ENCODE measurements around the gene MORC4.

The MORC4 gene

GRCh38 chrX:106903856-106904528 is 96.0 kb downstream of the MORC4 start:
- Mint-ChIP-seq H3K27ac (no peak overlapping the region), H3K4me3 (no peak overlapping the region), H3K9me3 (ENCODE audit: low read depth) (no peaks in the 10 kb centered on the region), H3K4me1 (ENCODE audit: low read depth) (no peaks in the 10 kb centered on the region), H3K36me3 (no peaks in the 10 kb centered on the region), H3K27me3 (no peaks in the 10 kb centered on the region)

DNA sequence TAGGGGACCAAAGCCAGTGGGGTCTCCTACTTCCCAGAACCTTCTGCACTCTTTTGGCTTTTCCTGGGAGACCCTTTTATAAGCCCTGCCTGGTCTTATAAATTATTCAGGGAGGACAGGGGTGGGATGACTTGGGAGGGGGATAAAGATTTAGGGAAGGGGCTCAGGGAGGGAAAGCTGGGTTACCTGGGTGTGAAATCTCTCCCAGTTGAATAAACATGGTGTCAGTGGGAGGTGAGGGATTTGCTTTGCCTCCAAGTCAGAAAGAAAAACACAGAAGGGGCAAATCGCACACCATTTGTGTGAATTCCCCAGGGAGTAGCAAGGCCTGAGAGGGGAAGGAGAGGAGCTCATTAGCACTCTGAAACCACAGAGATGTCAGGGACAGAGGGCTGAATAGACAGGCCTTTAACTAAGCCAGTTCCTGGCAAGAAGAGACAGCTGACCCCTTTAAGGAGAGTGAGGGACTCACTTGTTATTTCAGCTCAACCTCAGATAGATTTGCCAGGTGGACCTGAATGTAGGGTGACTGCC is 96.7 kb downstream of the MORC4 start, which contains the start of gene RIPPLY1:
RIPPLY1 (minus strand) TSS at position 51 of the 534 bp plus-strand sequence. CDS start 54 bp downstream, outside the sequence.
- Mint-ChIP-seq H3K4me1 (ENCODE audit: low read depth) (no peaks in the 10 kb centered on the region), H3K36me3 (no peaks in the 10 kb centered on the region), H3K27ac (no peak within 1 kb of the TSS), H3K4me3 (no peak within 1 kb of the TSS), H3K27me3 (no peaks in the 10 kb centered on the region), H3K9me3 (ENCODE audit: low read depth) (no peaks in the 10 kb centered on the region)

DNA sequence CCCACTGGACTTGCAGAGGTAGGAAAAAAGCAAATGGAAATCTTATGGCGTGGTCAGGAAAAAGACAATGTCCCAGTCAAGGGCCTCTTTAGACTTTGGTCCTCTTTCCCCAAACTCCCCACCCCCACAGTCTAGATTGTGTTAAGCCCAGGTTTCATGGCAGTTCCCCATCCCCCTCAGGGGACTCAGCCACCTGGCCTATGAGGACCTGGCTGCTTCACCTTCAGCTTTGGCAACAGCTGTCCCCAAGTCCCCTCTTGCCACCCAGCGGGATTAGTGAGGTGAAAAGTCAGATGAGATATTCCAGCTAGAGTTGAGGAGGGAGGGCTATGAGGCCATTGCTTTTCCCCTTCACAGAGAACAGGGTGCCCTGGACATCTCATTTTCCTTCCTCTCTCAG is 97.3 kb downstream of the MORC4 start:
- no peaks in the 10 kb centered on the region for H3K9me3 Mint-ChIP-seq (ENCODE audit: low read depth)
- no peaks in the 10 kb centered on the region for H3K4me1 Mint-ChIP-seq (ENCODE audit: low read depth)
- no peak overlapping the region for H3K27ac Mint-ChIP-seq
- H3K4me3 Mint-ChIP-seq, result no peak overlapping the region
- H3K36me3 Mint-ChIP-seq, result no peaks in the 10 kb centered on the region
- H3K27me3 Mint-ChIP-seq, result no peaks in the 10 kb centered on the region

GRCh38 chrX:106901781-106902219 is 98.2 kb downstream of the MORC4 start:
- no peaks in the 10 kb centered on the region for H3K4me1 Mint-ChIP-seq (ENCODE audit: low read depth)
- H3K9me3 Mint-ChIP-seq (ENCODE audit: low read depth), result no peaks in the 10 kb centered on the region
- no peaks in the 10 kb centered on the region for H3K27me3 Mint-ChIP-seq
- H3K36me3 Mint-ChIP-seq, result no peaks in the 10 kb centered on the region
- no peak overlapping the region for H3K27ac Mint-ChIP-seq
- no peak overlapping the region for H3K4me3 Mint-ChIP-seq

GRCh38 chrX:106901341-106901740 is 98.7 kb downstream of the MORC4 start:
- Mint-ChIP-seq H3K27me3 (no peaks in the 10 kb centered on the region), H3K4me3 (no peak overlapping the region), H3K27ac (no peak overlapping the region), H3K4me1 (ENCODE audit: low read depth) (no peaks in the 10 kb centered on the region), H3K9me3 (ENCODE audit: low read depth) (no peaks in the 10 kb centered on the region), H3K36me3 (no peaks in the 10 kb centered on the region)

- H3K27me3 Mint-ChIP-seq, result no peaks in the 10 kb centered on the region
- H3K9me3 Mint-ChIP-seq (ENCODE audit: low read depth), result no peaks in the 10 kb centered on the region
- H3K27ac Mint-ChIP-seq, result no peak overlapping the region
- H3K4me3 Mint-ChIP-seq, result no peak overlapping the region
- no peaks in the 10 kb centered on the region for H3K4me1 Mint-ChIP-seq (ENCODE audit: low read depth)
- no peaks in the 10 kb centered on the region for H3K36me3 Mint-ChIP-seq
Measured at GRCh38 chrX:106899841-106900240, 100.2 kb downstream of the MORC4 start.

GRCh38 chrX:106899276-106899675 is 100.7 kb downstream of the MORC4 start:
- H3K27ac Mint-ChIP-seq, result no peak overlapping the region
- no peak overlapping the region for H3K4me3 Mint-ChIP-seq
- no peaks in the 10 kb centered on the region for H3K36me3 Mint-ChIP-seq
- H3K9me3 Mint-ChIP-seq (ENCODE audit: low read depth), result no peaks in the 10 kb centered on the region
- no peaks in the 10 kb centered on the region for H3K27me3 Mint-ChIP-seq
- H3K4me1 Mint-ChIP-seq (ENCODE audit: low read depth), result no peaks in the 10 kb centered on the region

GRCh38 chrX:106898462-106898861 is 101.5 kb downstream of the MORC4 start:
- no peaks in the 10 kb centered on the region for H3K9me3 Mint-ChIP-seq (ENCODE audit: low read depth)
- H3K36me3 Mint-ChIP-seq, result no peaks in the 10 kb centered on the region
- no peaks in the 10 kb centered on the region for H3K4me1 Mint-ChIP-seq (ENCODE audit: low read depth)
- H3K27ac Mint-ChIP-seq, result no peak overlapping the region
- H3K27me3 Mint-ChIP-seq, result peaks cover 2% of the 10 kb centered on the region
- H3K4me3 Mint-ChIP-seq, result no peak overlapping the region

GRCh38 chrX:106897259-106897658 is 102.8 kb downstream of the MORC4 start:
- H3K9me3 Mint-ChIP-seq (ENCODE audit: low read depth), result no peaks in the 10 kb centered on the region
- no peak overlapping the region for H3K4me3 Mint-ChIP-seq
- H3K27ac Mint-ChIP-seq, result no peak overlapping the region
- H3K36me3 Mint-ChIP-seq, result no peaks in the 10 kb centered on the region
- no peaks in the 10 kb centered on the region for H3K4me1 Mint-ChIP-seq (ENCODE audit: low read depth)
- H3K27me3 Mint-ChIP-seq, result peaks cover 2% of the 10 kb centered on the region

- Mint-ChIP-seq H3K4me3 (no peak overlapping the region), H3K27me3 (peaks cover 2% of the 10 kb centered on the region), H3K9me3 (ENCODE audit: low read depth) (no peaks in the 10 kb centered on the region), H3K4me1 (ENCODE audit: low read depth) (no peaks in the 10 kb centered on the region), H3K36me3 (no peaks in the 10 kb centered on the region), H3K27ac (no peak overlapping the region)
Measured at GRCh38 chrX:106894978-106895452, 105.0 kb downstream of the MORC4 start.

GRCh38 chrX:106894392-106894909 is 105.6 kb downstream of the MORC4 start:
- Mint-ChIP-seq H3K27me3 (peaks cover 2% of the 10 kb centered on the region), H3K4me1 (ENCODE audit: low read depth) (no peaks in the 10 kb centered on the region), H3K9me3 (ENCODE audit: low read depth) (no peaks in the 10 kb centered on the region), H3K27ac (no peak overlapping the region), H3K4me3 (no peak overlapping the region), H3K36me3 (no peaks in the 10 kb centered on the region)

DNA sequence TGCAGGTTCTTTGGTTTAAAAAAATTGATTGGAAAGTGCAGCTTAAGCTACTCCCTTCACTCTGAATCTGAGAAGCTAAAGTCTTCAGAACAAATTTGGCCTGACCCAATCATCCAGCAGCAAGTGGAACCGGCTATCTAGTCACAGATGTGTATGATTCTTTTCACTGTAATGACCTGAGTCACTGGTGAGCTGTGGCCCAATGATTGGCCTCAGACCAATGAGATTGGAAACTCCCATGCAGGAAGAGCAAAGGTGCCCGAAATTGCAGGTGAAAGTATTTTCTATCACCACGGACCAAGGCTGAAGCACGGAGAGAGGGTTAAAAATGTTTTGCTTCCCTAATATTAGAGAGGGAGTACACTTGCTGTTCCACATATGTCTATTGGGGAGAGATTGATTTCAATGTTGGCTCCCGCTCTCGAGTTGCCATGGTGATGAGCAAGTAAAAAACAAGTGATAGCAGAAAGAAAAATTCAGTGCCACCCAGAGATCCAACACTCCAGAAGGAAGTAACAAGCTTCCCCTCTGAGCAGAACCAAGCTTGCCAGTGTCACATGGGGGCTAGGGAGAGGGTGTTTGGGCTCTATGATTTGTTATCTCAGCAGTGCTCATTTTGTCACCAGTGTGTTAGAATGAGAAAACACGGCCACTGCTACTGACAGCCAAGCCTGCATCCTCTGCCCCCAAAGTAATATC is 108.1 kb downstream of the MORC4 start:
- Mint-ChIP-seq H3K9me3 (ENCODE audit: low read depth) (no peaks in the 10 kb centered on the region), H3K27ac (no peak overlapping the region), H3K4me1 (ENCODE audit: low read depth) (no peaks in the 10 kb centered on the region), H3K27me3 (peaks cover 3% of the 10 kb centered on the region), H3K36me3 (no peaks in the 10 kb centered on the region), H3K4me3 (no peak overlapping the region)

Measured in activated naive CD8-positive, alpha-beta T cell (primary cell).